ENCODE data around the gene CNTRL. TPM values are rescaled to one million over a fixed set of nuclear protein-coding genes. Genes with fewer than 3 reads are reported as not detected.

CNTRL gene
- polyA plus RNA-seq, 1 of the 3 experiments (the other 2 are of a cell fraction), result 3.6 TPM

DNA sequence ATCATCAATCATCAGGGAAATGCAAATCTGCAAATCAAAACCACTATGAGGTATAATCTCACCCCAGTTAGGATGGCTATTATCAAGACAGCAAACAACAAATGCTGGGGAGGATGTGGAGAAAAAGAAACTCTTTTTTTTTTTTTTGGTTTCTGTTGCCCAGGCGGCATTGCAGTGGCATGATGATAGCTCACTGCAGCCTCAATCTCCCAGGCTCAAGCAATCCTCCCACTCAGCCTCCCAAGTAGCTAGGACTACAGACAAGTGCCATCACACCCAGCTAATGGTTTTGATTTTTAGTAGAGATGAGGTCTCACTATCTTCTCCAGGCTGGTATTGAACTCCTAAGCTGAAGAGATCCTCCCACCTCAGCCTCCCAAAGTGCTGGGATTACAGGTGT lies 5.4 kb upstream of the CNTRL start:
- Histone ChIP-seq H3F3A (replicated peaks; ENCODE audit: insufficient read depth) (peaks cover 5% of the 10 kb centered on the region), H3K4me1 (ENCODE audit: control insufficient read depth in 1 of 2, insufficient read depth in 2 of 2, low read depth in 1 of 2, low read length in 1 of 2) (peaks cover 7 to 12% of the 10 kb centered on the region in 2 experiments; a peak in 3 of 4 replicates), H3K4me3 (ENCODE audit: low read depth in 2 of 2, low read length in 1 of 2) (no peak overlapping the region), H2AFZ (ENCODE audit: low read depth) (no peak overlapping the region), H3K27me3 (ENCODE audit: insufficient read depth) (no peaks in the 10 kb centered on the region), H3K9ac (no peak overlapping the region), H3K4me2 (no peak overlapping the region), H3K9me2 (no peaks in the 10 kb centered on the region), H3K79me2 (ENCODE audit: insufficient read depth) (no peaks in the 10 kb centered on the region), H3K27ac (ENCODE audit: low read depth in 2 of 2, low read length in 1 of 2) (no peak overlapping the region), H3K36me3 (replicated peaks in 1 of 2; ENCODE audit: control insufficient read depth in 1 of 2, insufficient read depth in 2 of 2, low read length in 1 of 2) (no peaks in the 10 kb centered on the region), H3K9me3 (0 out of 2 replicates have a peak, but pooled peaks cover 6% of the 10 kb centered on the region), H4K20me1 (ENCODE audit: insufficient read depth) (no peaks in the 10 kb centered on the region)
- ChIA-PET CTCF (no interaction called here), POLR2A (no interaction called here)
- TF ChIP-seq RCOR1 (IDR thresholded peaks at IDR 0.05; ENCODE audit: low read length) (no peak), YY1 (IDR thresholded peaks at IDR 0.05; ENCODE audit: low read depth) (no peak), SIN3A (IDR thresholded peaks at IDR 0.05; ENCODE audit: borderline replicate concordance, low read depth, low read length) (no peak), RXRA (IDR thresholded peaks at IDR 0.05; ENCODE audit: borderline replicate concordance, low read depth) (no peak), NRF1 (IDR thresholded peaks at IDR 0.05; ENCODE audit: low read depth, low read length) (no peak), RAD21 (IDR thresholded peaks at IDR 0.05; ENCODE audit: low read length) (no peak)
- TF ChIP-seq, protein P1, sequence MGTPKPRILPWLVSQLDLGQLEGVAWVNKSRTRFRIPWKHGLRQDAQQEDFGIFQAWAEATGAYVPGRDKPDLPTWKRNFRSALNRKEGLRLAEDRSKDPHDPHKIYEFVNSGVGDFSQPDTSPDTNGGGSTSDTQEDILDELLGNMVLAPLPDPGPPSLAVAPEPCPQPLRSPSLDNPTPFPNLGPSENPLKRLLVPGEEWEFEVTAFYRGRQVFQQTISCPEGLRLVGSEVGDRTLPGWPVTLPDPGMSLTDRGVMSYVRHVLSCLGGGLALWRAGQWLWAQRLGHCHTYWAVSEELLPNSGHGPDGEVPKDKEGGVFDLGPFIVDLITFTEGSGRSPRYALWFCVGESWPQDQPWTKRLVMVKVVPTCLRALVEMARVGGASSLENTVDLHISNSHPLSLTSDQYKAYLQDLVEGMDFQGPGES (IDR thresholded peaks at IDR 0.05; ENCODE audit: low read depth, low read length), result no peak
- no peak for DNase-seq
- WGBS (ENCODE audit: low lambda C conversion rate), result 100% methylated on average over 1 of the region's 1 CpG

DNA sequence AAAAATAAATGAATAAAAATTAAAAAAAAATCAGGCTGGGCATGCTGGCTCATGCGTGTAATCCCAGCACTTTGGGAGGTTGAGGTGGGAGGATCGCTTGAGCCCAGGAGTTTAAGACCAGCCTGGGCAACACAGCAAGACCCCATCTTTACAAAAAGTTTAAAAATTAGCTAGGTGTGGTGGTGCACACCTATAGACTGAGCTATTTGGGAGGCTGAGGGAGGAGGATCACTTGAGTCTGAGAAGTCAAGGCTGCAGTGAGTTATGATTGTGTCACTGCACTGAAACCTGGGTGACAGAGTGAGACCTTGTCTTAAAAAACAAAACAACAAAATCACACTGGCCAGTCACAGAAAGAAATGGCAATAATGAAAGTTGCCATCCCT lies 3.4 kb upstream of the CNTRL start:
- 100% methylated on average over 2 of the region's 2 CpGs for WGBS (ENCODE audit: low lambda C conversion rate)
- TF ChIP-seq NRF1 (IDR thresholded peaks at IDR 0.05; ENCODE audit: low read depth, low read length) (no peak), FOXJ3 (CRISPR knock-in tag; IDR thresholded peaks at IDR 0.05) (no peak), FOSL2 (IDR thresholded peaks at IDR 0.05; ENCODE audit: borderline replicate concordance, low read depth) (no peak), NFIC (IDR thresholded peaks at IDR 0.05; ENCODE audit: borderline replicate concordance) (no peak), JUND (IDR thresholded peaks at IDR 0.05) (no peak), GABPA (IDR thresholded peaks at IDR 0.05; ENCODE audit: low read depth) (no peak), RFX5 (IDR thresholded peaks at IDR 0.05; ENCODE audit: low read length) (no peak), SIN3A (IDR thresholded peaks at IDR 0.05; ENCODE audit: borderline replicate concordance, low read depth, low read length) (no peak), FOXM1 (IDR thresholded peaks at IDR 0.05; ENCODE audit: low read depth) (no peak), RXRA (IDR thresholded peaks at IDR 0.05; ENCODE audit: borderline replicate concordance, low read depth) (no peak), ELF1 (IDR thresholded peaks at IDR 0.05) (no peak), SMC3 (IDR thresholded peaks at IDR 0.05; ENCODE audit: low read depth, low read length) (no peak), MEF2A (IDR thresholded peaks at IDR 0.05; ENCODE audit: borderline replicate concordance, low read depth) (no peak), POLR2AphosphoS5 (IDR thresholded peaks at IDR 0.05; ENCODE audit: low read depth, low read length) (no peak)
- TF ChIP-seq, protein P2, sequence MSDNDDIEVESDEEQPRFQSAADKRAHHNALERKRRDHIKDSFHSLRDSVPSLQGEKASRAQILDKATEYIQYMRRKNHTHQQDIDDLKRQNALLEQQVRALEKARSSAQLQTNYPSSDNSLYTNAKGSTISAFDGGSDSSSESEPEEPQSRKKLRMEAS (IDR thresholded peaks at IDR 0.05; ENCODE audit: low read depth), result no peak
- TF ChIP-seq, protein P3, sequence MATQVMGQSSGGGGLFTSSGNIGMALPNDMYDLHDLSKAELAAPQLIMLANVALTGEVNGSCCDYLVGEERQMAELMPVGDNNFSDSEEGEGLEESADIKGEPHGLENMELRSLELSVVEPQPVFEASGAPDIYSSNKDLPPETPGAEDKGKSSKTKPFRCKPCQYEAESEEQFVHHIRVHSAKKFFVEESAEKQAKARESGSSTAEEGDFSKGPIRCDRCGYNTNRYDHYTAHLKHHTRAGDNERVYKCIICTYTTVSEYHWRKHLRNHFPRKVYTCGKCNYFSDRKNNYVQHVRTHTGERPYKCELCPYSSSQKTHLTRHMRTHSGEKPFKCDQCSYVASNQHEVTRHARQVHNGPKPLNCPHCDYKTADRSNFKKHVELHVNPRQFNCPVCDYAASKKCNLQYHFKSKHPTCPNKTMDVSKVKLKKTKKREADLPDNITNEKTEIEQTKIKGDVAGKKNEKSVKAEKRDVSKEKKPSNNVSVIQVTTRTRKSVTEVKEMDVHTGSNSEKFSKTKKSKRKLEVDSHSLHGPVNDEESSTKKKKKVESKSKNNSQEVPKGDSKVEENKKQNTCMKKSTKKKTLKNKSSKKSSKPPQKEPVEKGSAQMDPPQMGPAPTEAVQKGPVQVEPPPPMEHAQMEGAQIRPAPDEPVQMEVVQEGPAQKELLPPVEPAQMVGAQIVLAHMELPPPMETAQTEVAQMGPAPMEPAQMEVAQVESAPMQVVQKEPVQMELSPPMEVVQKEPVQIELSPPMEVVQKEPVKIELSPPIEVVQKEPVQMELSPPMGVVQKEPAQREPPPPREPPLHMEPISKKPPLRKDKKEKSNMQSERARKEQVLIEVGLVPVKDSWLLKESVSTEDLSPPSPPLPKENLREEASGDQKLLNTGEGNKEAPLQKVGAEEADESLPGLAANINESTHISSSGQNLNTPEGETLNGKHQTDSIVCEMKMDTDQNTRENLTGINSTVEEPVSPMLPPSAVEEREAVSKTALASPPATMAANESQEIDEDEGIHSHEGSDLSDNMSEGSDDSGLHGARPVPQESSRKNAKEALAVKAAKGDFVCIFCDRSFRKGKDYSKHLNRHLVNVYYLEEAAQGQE (IDR thresholded peaks at IDR 0.05; ENCODE audit: low read depth, low read length), result no peak
- TF ChIP-seq, protein P4, sequence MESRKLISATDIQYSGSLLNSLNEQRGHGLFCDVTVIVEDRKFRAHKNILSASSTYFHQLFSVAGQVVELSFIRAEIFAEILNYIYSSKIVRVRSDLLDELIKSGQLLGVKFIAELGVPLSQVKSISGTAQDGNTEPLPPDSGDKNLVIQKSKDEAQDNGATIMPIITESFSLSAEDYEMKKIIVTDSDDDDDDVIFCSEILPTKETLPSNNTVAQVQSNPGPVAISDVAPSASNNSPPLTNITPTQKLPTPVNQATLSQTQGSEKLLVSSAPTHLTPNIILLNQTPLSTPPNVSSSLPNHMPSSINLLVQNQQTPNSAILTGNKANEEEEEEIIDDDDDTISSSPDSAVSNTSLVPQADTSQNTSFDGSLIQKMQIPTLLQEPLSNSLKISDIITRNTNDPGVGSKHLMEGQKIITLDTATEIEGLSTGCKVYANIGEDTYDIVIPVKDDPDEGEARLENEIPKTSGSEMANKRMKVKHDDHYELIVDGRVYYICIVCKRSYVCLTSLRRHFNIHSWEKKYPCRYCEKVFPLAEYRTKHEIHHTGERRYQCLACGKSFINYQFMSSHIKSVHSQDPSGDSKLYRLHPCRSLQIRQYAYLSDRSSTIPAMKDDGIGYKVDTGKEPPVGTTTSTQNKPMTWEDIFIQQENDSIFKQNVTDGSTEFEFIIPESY (IDR thresholded peaks at IDR 0.05; ENCODE audit: borderline replicate concordance, low read depth), result no peak
- TF ChIP-seq, protein P1 (IDR thresholded peaks at IDR 0.05; ENCODE audit: low read depth, low read length), result no peak

More for the DNA sequence above, 3.4 kb upstream of the CNTRL start:
- Histone ChIP-seq H3K9me3 (0 out of 2 replicates have a peak, but pooled peaks cover 6% of the 10 kb centered on the region), H4K20me1 (ENCODE audit: insufficient read depth) (no peaks in the 10 kb centered on the region), H3K9me2 (no peaks in the 10 kb centered on the region), H3K27me3 (ENCODE audit: insufficient read depth) (no peaks in the 10 kb centered on the region), H2AFZ (ENCODE audit: low read depth) (no peak overlapping the region), H3K27ac (ENCODE audit: low read depth in 2 of 2, low read length in 1 of 2) (no peak overlapping the region), H3K4me2 (no peak overlapping the region), H3K36me3 (replicated peaks in 1 of 2; ENCODE audit: control insufficient read depth in 1 of 2, insufficient read depth in 2 of 2, low read length in 1 of 2) (no peaks in the 10 kb centered on the region), H3K9ac (no peak overlapping the region), H3F3A (replicated peaks; ENCODE audit: insufficient read depth) (peaks cover 5% of the 10 kb centered on the region), H3K79me2 (ENCODE audit: insufficient read depth) (no peaks in the 10 kb centered on the region), H3K4me3 (ENCODE audit: low read depth in 2 of 2, low read length in 1 of 2) (no peak overlapping the region), H3K4me1 (ENCODE audit: control insufficient read depth in 1 of 2, insufficient read depth in 2 of 2, low read depth in 1 of 2, low read length in 1 of 2) (peaks cover 7 to 12% of the 10 kb centered on the region in 2 experiments; a peak in 3 of 4 replicates)
- ChIA-PET POLR2A (no interaction called here), CTCF (interaction anchor here (0.7 to 2.1 kb wide), 5 partner anchors 23 to 315 kb away, joined by 3 to 8 read pairs (median 6); no protein-coding TSS in a partner anchor)
- no peak for DNase-seq
